ENCODE results near the gene KRTAP16-1.
"Not testable (repeated sequence)": the region's sequence is repeated elsewhere in the genome, so short reads cannot be mapped to it uniquely, and the experiment has no call there.

KRTAP16-1 gene, protein sequence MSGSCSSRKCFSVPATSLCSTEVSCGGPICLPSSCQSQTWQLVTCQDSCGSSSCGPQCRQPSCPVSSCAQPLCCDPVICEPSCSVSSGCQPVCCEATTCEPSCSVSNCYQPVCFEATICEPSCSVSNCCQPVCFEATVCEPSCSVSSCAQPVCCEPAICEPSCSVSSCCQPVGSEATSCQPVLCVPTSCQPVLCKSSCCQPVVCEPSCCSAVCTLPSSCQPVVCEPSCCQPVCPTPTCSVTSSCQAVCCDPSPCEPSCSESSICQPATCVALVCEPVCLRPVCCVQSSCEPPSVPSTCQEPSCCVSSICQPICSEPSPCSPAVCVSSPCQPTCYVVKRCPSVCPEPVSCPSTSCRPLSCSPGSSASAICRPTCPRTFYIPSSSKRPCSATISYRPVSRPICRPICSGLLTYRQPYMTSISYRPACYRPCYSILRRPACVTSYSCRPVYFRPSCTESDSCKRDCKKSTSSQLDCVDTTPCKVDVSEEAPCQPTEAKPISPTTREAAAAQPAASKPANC

GRCh38 chr17:41308918-41309359 lies at the start of gene KRTAP16-1:
Gene KRTAP16-1 (minus strand): TSS chr17:41309309. CDS start chr17:41309253, 56 bp downstream.
- no peak for DNase-seq (ENCODE audit: low spot score)

DNA sequence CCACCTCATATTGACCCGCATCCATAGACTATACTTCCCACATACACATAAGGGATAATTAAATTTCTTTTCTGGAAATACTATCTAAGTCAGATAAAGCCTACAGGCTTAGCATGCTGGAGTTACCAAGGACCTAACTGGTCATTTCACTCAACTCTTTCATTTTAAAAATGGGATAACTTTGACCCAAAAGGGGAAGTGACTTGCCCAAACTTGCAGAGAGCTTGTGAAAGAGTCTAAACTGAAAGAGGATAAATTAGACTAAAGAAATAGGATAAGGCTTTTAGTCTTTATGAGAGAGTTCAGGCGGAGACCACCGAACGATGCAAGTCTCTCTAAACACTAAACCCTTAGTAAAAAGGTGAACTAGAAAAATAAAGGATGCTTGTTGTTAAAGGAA lies 45.4 kb upstream of the KRTAP16-1 start:
- no peak for DNase-seq (ENCODE audit: low spot score)

DNA sequence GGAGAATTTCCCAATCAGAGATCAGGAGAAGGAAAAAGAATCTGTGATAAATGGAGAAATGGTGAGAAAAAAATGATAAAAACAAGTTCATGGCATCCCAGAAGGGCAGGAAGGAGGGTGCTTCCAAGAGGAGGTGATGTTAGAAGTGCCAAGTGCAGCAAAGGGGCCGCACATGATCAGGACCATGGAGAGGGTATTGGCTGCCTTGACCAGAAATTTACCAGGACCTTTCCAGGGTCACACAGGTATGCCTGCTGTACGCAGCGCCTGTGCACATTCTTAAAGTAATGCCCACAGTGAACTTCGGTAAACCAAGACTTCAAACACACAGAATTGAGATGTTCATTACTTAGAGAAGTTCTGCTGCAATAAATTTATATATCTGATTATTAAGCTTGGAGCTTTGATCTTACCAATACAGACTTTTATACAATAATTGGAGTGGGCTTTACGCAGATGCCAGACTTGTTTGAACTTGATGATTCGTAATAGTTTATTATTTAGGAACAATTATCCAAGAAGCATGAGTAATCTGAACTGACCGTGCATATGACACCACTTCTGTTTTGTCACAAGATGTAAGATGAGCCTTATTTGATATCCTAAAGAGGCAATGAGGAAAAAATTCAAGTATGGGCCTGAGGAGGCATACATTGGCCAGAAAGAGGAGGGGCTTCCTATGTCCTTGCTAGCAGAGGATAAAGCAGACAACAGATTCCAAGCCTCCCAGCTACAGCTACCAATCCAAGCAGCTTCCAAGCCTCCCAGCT lies 43.7 kb upstream of the KRTAP16-1 start:
- DNase-seq (ENCODE audit: low spot score) = no peak

- DNase-seq (ENCODE audit: low spot score) = no peak
Measured at GRCh38 chr17:41351177-41351576, 42.1 kb upstream of the KRTAP16-1 start.

DNA sequence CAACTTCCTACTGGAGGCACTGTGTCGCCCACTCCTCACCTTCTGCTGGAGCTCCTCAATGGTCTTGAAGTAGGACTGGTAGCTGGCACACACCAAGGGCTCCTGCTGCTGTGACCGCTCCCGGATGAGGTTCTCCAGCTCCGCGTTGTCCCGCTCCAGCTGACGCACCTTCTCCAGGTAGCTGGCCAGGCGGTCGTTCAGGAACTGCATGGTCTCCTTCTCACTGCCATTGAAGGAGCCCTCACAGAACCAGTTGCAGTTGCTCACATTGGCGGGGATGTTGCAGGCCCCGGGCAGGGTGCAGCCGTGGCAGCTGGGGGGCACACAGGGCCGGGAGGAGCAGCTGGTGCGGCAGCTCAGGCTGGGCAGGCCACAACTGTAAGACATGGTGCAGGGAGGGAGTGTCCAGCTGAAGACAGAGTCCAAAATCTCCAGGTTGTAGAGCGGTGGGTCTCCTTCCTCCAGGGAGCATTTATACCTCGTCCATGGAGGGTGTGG lies 41.3 kb upstream of the KRTAP16-1 start, which contains the start of gene KRT33A:
Gene KRT33A, minus strand, starts transcription at position 448 of the 498 bp plus-strand sequence. Its CDS starts 61 bp downstream, at position 387.
- not testable (repeated sequence) for DNase-seq (ENCODE audit: low spot score)

GRCh38 chr17:41347869-41348760 lies 39.0 kb upstream of the KRTAP16-1 start:
- DNase-seq (ENCODE audit: low spot score) = no peak

DNA sequence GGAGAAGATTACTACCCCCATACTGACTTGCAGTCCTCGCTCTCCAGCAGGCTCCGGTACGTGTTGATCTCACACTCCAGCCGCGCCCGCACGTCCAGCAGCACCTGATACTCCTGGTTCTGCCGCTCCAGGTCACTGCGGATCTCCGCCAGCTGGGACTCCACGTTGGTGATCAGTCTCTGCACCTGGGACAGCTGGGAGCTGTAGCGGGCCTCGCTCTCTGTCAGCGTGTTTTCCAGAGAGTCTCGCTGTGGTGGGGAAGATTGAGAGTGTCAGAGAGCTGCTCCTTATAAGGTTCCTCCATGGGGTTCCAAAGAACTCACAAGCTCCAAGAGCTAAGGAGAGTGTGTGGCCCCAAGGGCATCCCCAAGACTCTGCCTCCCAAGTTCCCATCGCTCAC lies 37.3 kb upstream of the KRTAP16-1 start:
- DNase-seq (ENCODE audit: low spot score) = not testable (repeated sequence)

DNA sequence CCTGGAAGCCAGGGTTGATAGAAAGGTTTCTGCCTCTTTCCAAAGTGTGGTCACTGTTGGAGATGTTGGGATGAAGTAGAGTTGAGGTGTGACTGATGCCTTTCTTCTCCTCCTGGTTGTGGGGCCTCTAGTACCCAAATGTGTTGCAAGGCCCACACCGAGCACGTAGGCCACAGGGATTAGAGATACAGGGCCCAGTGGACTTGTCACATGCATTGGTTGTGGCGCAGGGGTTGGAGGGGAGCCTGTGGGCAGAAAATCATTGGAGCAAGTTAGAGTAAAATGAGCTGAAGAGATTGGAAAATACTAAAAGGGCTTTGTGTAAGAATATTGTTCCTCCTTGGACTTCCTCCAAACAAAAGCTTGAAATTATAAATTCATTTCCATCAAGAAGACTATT lies 36.9 kb upstream of the KRTAP16-1 start:
- DNase-seq (ENCODE audit: low spot score) = no peak

DNA sequence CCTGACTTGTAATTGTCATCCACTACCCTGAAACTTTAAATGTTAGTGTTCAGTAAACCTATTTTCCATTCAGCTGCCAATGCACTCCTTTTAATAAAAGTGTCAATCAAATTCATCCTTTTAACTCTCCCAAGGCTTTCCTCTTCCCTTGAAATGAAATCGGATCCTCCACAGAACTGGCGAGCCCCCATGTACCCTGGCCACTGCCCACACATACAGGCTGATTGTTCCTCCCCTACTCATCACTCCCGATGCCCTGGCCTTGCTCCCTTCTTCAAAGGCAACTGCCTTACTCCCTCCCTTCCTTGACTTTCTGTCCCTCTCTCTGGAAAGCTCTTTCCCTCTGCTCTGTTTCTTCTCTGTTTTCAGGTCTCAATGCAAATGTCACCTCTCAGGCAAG lies 33.9 kb upstream of the KRTAP16-1 start:
- no peak for DNase-seq (ENCODE audit: low spot score)

GRCh38 chr17:41340934-41341861 lies 32.1 kb upstream of the KRTAP16-1 start:
- DNase-seq (ENCODE audit: low spot score) = no peak

DNA sequence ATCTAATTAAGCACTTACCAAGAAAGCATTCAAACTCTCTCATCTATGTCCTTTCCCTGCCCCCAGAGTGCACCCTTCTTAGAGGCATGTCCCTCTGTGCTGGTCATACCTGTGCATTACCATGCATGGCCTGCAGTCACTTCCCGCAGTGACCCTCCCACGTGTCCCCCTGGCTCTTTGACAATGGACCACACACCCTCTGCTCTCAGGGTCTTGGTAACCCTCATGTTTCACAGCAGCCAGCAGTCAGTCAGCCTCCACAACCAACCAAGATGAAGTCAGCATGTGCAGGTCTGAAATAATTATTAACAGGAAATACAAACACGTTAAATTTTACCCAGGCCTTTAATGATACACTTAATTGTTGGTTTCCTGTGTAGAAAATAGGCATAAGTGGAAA lies 31.4 kb upstream of the KRTAP16-1 start:
- DNase-seq (ENCODE audit: low spot score) = no peak

- no peak for DNase-seq (ENCODE audit: low spot score)
Measured at GRCh38 chr17:41339571-41340172, 30.6 kb upstream of the KRTAP16-1 start.

DNA sequence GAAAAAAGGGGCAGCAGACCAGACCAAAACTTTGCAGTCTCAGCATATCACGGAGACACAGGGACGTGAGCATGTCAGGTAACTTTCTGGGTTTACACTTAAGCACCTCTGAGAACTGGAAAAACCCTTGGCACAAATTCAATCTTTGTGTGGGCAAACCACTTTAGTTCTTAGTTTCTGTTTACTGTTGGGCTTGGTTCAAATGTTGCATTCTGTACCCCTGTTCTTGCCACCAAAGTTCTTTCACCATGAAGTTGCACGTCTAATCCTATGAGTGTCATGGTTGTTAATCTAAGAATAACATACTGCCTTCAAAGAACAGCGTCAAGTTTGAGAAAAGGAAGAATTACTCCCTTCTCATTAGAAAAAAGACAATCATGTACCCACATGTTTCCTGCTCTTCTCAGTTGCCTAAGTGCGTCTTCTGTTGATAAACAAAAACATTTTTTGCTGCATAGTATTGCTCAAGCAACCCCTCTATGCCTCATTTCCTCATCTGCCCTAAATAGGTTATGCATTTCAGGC lies 29.9 kb upstream of the KRTAP16-1 start:
- no peak for DNase-seq (ENCODE audit: low spot score)

- no peak for DNase-seq (ENCODE audit: low spot score)
Measured at GRCh38 chr17:41335747-41336146, 26.6 kb upstream of the KRTAP16-1 start.

DNA sequence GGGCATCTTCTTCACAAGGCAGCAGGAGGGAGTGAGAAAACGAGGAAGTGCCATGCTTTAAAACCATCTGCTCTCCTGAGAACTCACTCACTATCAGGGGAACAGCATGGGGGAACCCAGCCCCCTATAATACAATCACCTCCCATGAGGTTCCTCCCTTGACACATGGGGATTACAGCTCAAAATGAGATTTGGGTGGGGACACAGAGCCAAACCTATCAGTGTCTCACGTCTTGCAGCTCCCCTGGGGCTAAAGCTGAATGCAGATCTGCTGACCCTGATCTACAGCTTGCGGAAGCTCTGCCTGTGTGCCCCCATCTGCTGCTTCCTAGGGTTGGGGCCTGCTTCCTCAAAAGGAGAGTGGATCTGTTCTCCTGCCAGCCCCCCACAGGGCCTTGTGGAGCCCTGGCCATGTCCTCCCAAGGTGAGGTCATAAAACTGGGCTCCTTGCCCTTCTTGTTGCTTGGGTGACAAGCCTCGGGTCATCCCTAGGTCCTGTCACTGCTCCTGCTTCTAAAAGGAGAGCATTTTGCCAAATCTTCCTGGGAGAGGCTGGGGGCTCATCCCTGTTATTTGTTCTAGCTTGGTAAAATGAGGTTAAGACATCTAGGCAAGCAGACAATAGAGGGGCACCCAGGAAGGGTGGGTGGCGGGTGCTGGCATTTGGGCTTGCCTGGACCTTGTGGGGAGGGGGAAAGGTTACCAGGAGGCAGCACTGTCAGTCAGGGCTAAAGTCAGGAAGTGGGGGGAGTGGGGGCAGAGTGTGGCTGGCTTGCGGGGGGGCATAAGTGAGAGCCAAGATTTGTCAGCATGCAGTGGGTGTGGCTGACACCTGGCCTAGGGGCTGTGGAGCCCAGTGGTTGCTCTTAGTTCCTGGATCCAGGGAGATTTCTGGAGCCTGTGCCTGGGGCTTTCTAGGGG lies 25.5 kb upstream of the KRTAP16-1 start:
- no peak for DNase-seq (ENCODE audit: low spot score)

DNA sequence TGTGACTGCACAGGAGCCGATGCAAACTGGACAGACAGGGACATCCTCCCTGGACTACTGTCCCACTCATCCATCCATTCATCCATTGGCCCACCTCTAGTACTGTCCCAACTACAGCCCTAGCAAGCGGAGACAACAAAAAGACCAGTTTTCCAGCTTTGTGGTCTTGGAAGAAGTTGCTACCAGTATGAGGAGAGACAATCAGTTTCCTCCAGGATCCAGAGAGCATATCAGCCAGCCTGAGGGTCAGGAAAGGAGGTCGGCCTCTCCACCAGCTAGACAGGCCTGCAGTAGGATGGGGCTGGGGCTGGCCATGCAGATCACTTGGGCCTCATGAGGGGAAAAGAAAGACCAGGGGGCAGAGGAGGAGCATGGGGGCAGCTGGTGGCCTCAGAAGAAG lies 24.7 kb upstream of the KRTAP16-1 start:
- no peak for DNase-seq (ENCODE audit: low spot score)

DNA sequence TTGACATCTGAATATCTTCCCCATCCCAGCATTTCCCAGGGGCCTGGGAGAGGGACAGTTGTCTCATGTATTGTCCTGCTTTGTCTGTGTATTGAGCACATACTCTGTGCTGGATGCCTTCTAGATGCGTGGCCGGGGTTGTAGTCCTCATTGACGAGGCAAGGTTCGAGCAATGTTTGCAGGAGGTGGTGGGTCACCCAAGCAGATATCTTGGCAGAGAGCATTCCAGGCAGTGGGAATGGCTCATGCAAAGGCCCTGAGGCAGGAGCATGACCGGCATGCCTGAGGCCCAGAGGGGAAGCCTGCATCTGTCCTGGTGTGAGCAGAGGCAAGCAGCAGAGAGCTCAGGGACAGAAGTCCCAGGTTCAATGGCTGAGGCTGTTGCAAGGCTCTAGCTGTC lies 24.0 kb upstream of the KRTAP16-1 start:
- no peak for DNase-seq (ENCODE audit: low spot score)

DNA sequence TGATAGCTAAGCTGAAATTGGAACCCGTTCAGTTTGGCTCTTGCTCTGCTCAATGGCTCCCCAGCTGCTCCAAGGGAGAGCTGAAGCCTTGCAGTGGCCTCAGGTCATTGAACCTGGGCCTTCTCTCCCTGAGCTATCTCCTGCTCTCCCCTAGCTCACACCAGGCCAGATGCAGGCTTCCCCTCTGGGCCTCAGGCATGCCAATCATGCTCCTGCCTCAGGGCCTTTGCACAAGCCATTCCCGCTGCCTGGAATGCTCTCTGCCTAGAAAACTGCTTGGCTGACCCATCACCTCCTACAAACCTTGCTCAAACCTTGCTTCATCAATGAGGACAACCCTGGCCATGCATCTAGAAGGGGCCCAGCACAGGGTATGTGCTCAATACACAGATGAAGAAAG lies 23.1 kb upstream of the KRTAP16-1 start:
- no peak for DNase-seq (ENCODE audit: low spot score)

GRCh38 chr17:41331606-41332005 lies 22.5 kb upstream of the KRTAP16-1 start:
- DNase-seq (ENCODE audit: low spot score) = no peak
